Measurements from ENCODE around the gene ADGRE2.

DNA sequence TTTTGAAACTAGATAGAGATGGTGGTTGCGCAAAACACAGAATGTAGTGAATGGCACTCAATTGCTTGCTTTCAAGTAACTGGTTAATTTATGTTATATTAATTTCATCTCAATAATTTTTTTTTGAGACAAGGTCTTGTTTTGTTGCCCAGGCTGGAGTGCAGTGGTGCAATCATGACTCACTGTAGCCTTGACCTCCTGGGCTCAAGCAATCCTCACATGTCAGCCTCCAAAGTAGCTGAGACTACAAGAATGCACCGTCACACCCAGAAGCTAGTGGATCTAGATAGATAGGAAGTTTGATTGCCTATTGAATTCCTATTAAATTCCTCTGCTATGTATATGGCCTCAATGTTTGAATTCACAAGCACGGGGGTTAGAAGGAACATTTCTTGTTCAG, 26.4 kb upstream of the ADGRE2 start:
- TF ChIP-seq EZH2phosphoT487 (IDR thresholded peaks at IDR 0.05; ENCODE audit: borderline replicate concordance, low read depth, low read length) (no peak), CTCF (conservative IDR thresholded peaks at IDR 0.05; ENCODE audit: low read length) (no peak)

Measured in OCI-LY7 (cell line).